Panc1 (cell line): Measurements from ENCODE around the gene UBE2D4.

ENCODE experiments used
- CTCF ChIP-seq: fragments of 450-650 bp; IDR thresholded peaks from 2 replicates; pipeline ENCODE4 v1.5.1; 2017; ENCODE audit warnings: mild to moderate bottlenecking
- POLR2AphosphoS5 ChIP-seq: IDR thresholded peaks from 2 replicates; pipeline ENCODE4 v1.6.1; 2012; ENCODE audit warnings: mild to moderate bottlenecking, low read depth, low read length, moderate library complexity
- REST ChIP-seq, 2 experiments: IDR thresholded peaks; 2 replicates each; pipeline ENCODE4 v1.6.1; 2011 to 2012; ENCODE audit warnings: low read depth in 2 of 2, control low read depth in 1 of 2, low read length in 1 of 2, mild to moderate bottlenecking in 1 of 2, moderate library complexity in 1 of 2; ENCODE audit not compliant: insufficient read depth in 1 of 2
- SIN3A ChIP-seq: IDR thresholded peaks from 2 replicates; pipeline ENCODE4 v1.6.1; 2012; ENCODE audit warnings: low read depth, mild to moderate bottlenecking, low read length, moderate library complexity, borderline replicate concordance; ENCODE audit not compliant: insufficient read depth
- TCF7L2 ChIP-seq: IDR thresholded peaks from 2 replicates; pipeline ENCODE4 v1.6.1; 2011; ENCODE audit warnings: mild to moderate bottlenecking, low read depth, low read length, inconsistent platforms

GRCh38 chr7:43938892-43939482, 12.8 kb downstream of the UBE2D4 start:
- TF ChIP-seq CTCF (no peak), REST (IDR thresholded peaks at IDR 0.05; ENCODE audit: insufficient read depth in 1 of 2, low read depth in 2 of 2, low read length in 1 of 2) (no peak), POLR2AphosphoS5 (no peak), SIN3A (no peak), TCF7L2 (no peak)
